Trophoblast cell (in vitro differentiated cells and primary cell): ENCODE results near the gene ATAT1.

Experiments used
- DNase-seq, 2 donors: peaks; one replicate each; pipeline ENCODE4 v3.0.0-alpha.2; 2016
- H2AFZ ChIP-seq: 2 replicates; pipeline ENCODE4 v1.6.1; 2013; ENCODE audit warnings: low read length, moderate library complexity, mild to moderate bottlenecking; ENCODE audit not compliant: insufficient read depth, poor library complexity
- H2AK5ac ChIP-seq: 2 replicates; pipeline ENCODE4 v1.6.1; 2013; ENCODE audit warnings: mild to moderate bottlenecking, low read length
- H2BK120ac ChIP-seq: 2 replicates; pipeline ENCODE4 v1.6.1; 2013; ENCODE audit warnings: low read length, mild to moderate bottlenecking, moderate library complexity; ENCODE audit not compliant: insufficient read depth, poor library complexity
- H2BK12ac ChIP-seq: 2 replicates; pipeline ENCODE4 v1.6.1; 2013; ENCODE audit warnings: mild to moderate bottlenecking, low read length, moderate library complexity
- H2BK5ac ChIP-seq: 2 replicates; pipeline ENCODE4 v1.6.1; 2013; ENCODE audit warnings: low read length, low read depth, moderate library complexity, mild to moderate bottlenecking; ENCODE audit not compliant: poor library complexity
- H3K14ac ChIP-seq: 2 replicates; pipeline ENCODE4 v1.6.1; 2013; ENCODE audit warnings: mild to moderate bottlenecking, low read length
- H3K18ac ChIP-seq: 2 replicates; pipeline ENCODE4 v1.6.1; 2013; ENCODE audit warnings: mild to moderate bottlenecking, low read length
- H3K23ac ChIP-seq: 2 replicates; pipeline ENCODE4 v1.6.1; 2013; ENCODE audit warnings: low read length
- H3K27ac ChIP-seq: 2 replicates; pipeline ENCODE4 v1.5.1; 2013; ENCODE audit warnings: low read depth, mild to moderate bottlenecking, inconsistent platforms, low read length, moderate library complexity
- H3K27me3 ChIP-seq: 2 replicates; pipeline ENCODE4 v1.6.1; 2013; ENCODE audit warnings: inconsistent platforms, mild to moderate bottlenecking, low read length, moderate library complexity; ENCODE audit not compliant: insufficient read depth
- H3K36me3 ChIP-seq, 2 experiments: 1 replicate in 1 of 2; 2 replicates in 1 of 2; pipeline ENCODE4 v1.6.1; 2013; ENCODE audit warnings: low read length in 2 of 2, mild to moderate bottlenecking in 2 of 2, moderate library complexity in 1 of 2; ENCODE audit not compliant: insufficient read depth in 2 of 2, control insufficient read depth in 1 of 2
- H3K4ac ChIP-seq: 2 replicates; pipeline ENCODE4 v1.6.1; 2013; ENCODE audit warnings: low read depth, mild to moderate bottlenecking, low read length, moderate library complexity
- H3K4me1 ChIP-seq, 2 experiments: 1 replicate in 1 of 2; 2 replicates in 1 of 2; pipeline ENCODE4 v1.6.1; 2013; ENCODE audit warnings: low read length in 2 of 2, mild to moderate bottlenecking in 2 of 2, moderate library complexity in 1 of 2; ENCODE audit not compliant: insufficient read depth in 2 of 2, control insufficient read depth in 1 of 2
- H3K4me2 ChIP-seq: 2 replicates; pipeline ENCODE4 v1.6.1; 2013; ENCODE audit warnings: inconsistent platforms, mild to moderate bottlenecking, low read length, moderate library complexity
- H3K4me3 ChIP-seq: 2 replicates; pipeline ENCODE4 v1.5.1; 2013; ENCODE audit warnings: mild to moderate bottlenecking, low read depth, low read length, inconsistent platforms
- H3K79me1 ChIP-seq: one replicate; pipeline ENCODE4 v1.6.1; 2013; ENCODE audit warnings: low read length
- H3K79me2 ChIP-seq: 2 replicates; pipeline ENCODE4 v1.6.1; 2013; ENCODE audit warnings: low read length, mild to moderate bottlenecking; ENCODE audit not compliant: control insufficient read depth, insufficient read depth, poor library complexity
- H3K9ac ChIP-seq: 2 replicates; pipeline ENCODE4 v1.6.1; 2013; ENCODE audit warnings: mild to moderate bottlenecking, low read length
- H3K9me3 ChIP-seq: 2 replicates; pipeline ENCODE4 v1.6.1; 2013; ENCODE audit warnings: low read depth, mild to moderate bottlenecking, control low read depth, inconsistent platforms, low read length; ENCODE audit not compliant: insufficient read depth
- H4K12ac ChIP-seq: 2 replicates; pipeline ENCODE4 v1.6.1; 2013; ENCODE audit warnings: low read depth, mild to moderate bottlenecking, low read length, moderate library complexity
- H4K8ac ChIP-seq: 2 replicates; pipeline ENCODE4 v1.6.1; 2013; ENCODE audit warnings: low read depth, mild to moderate bottlenecking, low read length, moderate library complexity
- H4K91ac ChIP-seq: one replicate; pipeline ENCODE4 v1.6.1; 2013; ENCODE audit warnings: low read depth, mild to moderate bottlenecking, low read length, moderate library complexity
- WGBS: extraction: QIAGEN DNeasy Blood & Tissue Kit; methylation state at CpG from one replicate; pipeline ENCODE4 v1.1.7; 2013; ENCODE audit warnings: missing lambda C conversion rate; ENCODE audit not compliant: insufficient read length, insufficient coverage; ENCODE audit errors: extremely low coverage; 5-methylcytosine and 5-hydroxymethylcytosine counted together

The ATAT1 gene

GRCh38 chr6:30678964-30679726 is 52.5 kb downstream of the ATAT1 start:
- Histone ChIP-seq H3K79me2 (peaks cover 14% of the 10 kb centered on the region), H3K14ac (no peak overlapping the region)

GRCh38 chr6:30679765-30680535 is 53.3 kb downstream of the ATAT1 start:
- Histone ChIP-seq H2AFZ (no peak overlapping the region), H3K18ac (no peak overlapping the region), H2BK5ac (no peak overlapping the region), H4K91ac (no peak overlapping the region), H3K27ac (no peak overlapping the region), H2BK120ac (no peak overlapping the region), H2BK12ac (no peak overlapping the region), H4K8ac (no peak overlapping the region), H3K27me3 (no peaks in the 10 kb centered on the region), H3K4ac (no peak overlapping the region), H3K14ac (no peak overlapping the region), H2AK5ac (no peak overlapping the region), H3K9me3 (no peaks in the 10 kb centered on the region), H4K12ac (no peak overlapping the region), H3K9ac (no peak overlapping the region), H3K23ac (no peak overlapping the region), H3K36me3 (peaks cover 31 to 44% of the 10 kb centered on the region in 2 experiments), H3K79me2 (peaks cover 20% of the 10 kb centered on the region), H3K4me1 (peaks cover 16 to 23% of the 10 kb centered on the region in 2 experiments), H3K4me3 (no peak overlapping the region), H3K4me2 (no peak overlapping the region), H3K79me1 (peaks cover 8% of the 10 kb centered on the region)
- no peak for DNase-seq
- WGBS, result no CpG with 5 or more reads among the region's 7 CpGs

More at GRCh38 chr6:30678964-30679726, 52.5 kb downstream of the ATAT1 start:
- Histone ChIP-seq H3K79me1 (peaks cover 8% of the 10 kb centered on the region), H3K4me3 (no peak overlapping the region), H3K4ac (no peak overlapping the region), H3K9ac (no peak overlapping the region), H3K36me3 (peaks cover 27 to 44% of the 10 kb centered on the region in 2 experiments), H3K4me2 (no peak overlapping the region), H2BK5ac (no peak overlapping the region), H3K4me1 (peaks cover 13 to 17% of the 10 kb centered on the region in 2 experiments), H4K12ac (no peak overlapping the region), H2AFZ (no peak overlapping the region), H4K91ac (no peak overlapping the region), H3K23ac (no peak overlapping the region), H3K27me3 (no peaks in the 10 kb centered on the region), H2BK12ac (no peak overlapping the region), H3K18ac (no peak overlapping the region), H3K9me3 (no peaks in the 10 kb centered on the region), H4K8ac (no peak overlapping the region), H2AK5ac (no peak overlapping the region), H3K27ac (no peak overlapping the region), H2BK120ac (no peak overlapping the region)
- DNase-seq, result peak; percentile 76 to 85
- WGBS, result no CpG with 5 or more reads among the region's 31 CpGs

- H2BK5ac ChIP-seq, result no peak overlapping the region
- WGBS, result no CpG with 5 or more reads among the region's 4 CpGs
- H3K9ac ChIP-seq, result no peak overlapping the region
These were observed 55.1 kb downstream of the ATAT1 start for GRCh38 chr6:30681766-30682142.

GRCh38 chr6:30682143-30683117 is 55.8 kb downstream of the ATAT1 start:
- peaks cover 24% of the 10 kb centered on the region for H3K79me1 ChIP-seq
- peak overlapping the region; percentile 58 for H2BK5ac ChIP-seq
- no peaks in the 10 kb centered on the region for H3K9me3 ChIP-seq
- H3K27me3 ChIP-seq, result no peaks in the 10 kb centered on the region
- H3K36me3 ChIP-seq, result peaks cover 23 to 32% of the 10 kb centered on the region in 2 experiments
- H3K14ac ChIP-seq, result peak overlapping the region; percentile 71
- peak overlapping the region; percentile 67 for H3K18ac ChIP-seq
- H2AFZ ChIP-seq, result peak overlapping the region; percentile 17
- H3K79me2 ChIP-seq, result peaks cover 38% of the 10 kb centered on the region
- DNase-seq, result peak; percentile 52 to 71
- H3K27ac ChIP-seq, result peak overlapping the region; percentile 81
- peak overlapping the region; percentile 35 for H2AK5ac ChIP-seq
- peak overlapping the region; percentile 74 for H4K8ac ChIP-seq
- H3K4ac ChIP-seq, result peak overlapping the region; percentile 66
- no peak overlapping the region for H4K12ac ChIP-seq
- peak overlapping the region; percentile 57 for H3K4me3 ChIP-seq
- no peak overlapping the region for H3K23ac ChIP-seq
- peak overlapping the region; percentile 23 for H2BK120ac ChIP-seq
- peak overlapping the region; percentile 58 for H4K91ac ChIP-seq
- H3K4me2 ChIP-seq, result peak overlapping the region; percentile 77
- peaks cover 28 to 36% of the 10 kb centered on the region in 2 experiments for H3K4me1 ChIP-seq
- peak overlapping the region; percentile 67 for H3K9ac ChIP-seq
- H2BK12ac ChIP-seq, result peak overlapping the region; percentile 53
- WGBS, result no CpG with 5 or more reads among the region's 11 CpGs

More at GRCh38 chr6:30681766-30682142, 55.1 kb downstream of the ATAT1 start:
- H2BK12ac ChIP-seq, result no peak overlapping the region
- no peak overlapping the region for H4K12ac ChIP-seq
- H4K8ac ChIP-seq, result no peak overlapping the region
- H3K27me3 ChIP-seq, result no peaks in the 10 kb centered on the region
- peaks cover 28 to 36% of the 10 kb centered on the region in 2 experiments for H3K4me1 ChIP-seq
- no peak overlapping the region for H3K4ac ChIP-seq
- H3K36me3 ChIP-seq, result peaks cover 28 to 39% of the 10 kb centered on the region in 2 experiments
- H3K14ac ChIP-seq, result no peak overlapping the region
- H3K18ac ChIP-seq, result no peak overlapping the region
- H3K79me1 ChIP-seq, result peaks cover 19% of the 10 kb centered on the region
- no peak overlapping the region for H2AFZ ChIP-seq
- H3K27ac ChIP-seq, result no peak overlapping the region
- no peak for DNase-seq
- H3K4me2 ChIP-seq, result peak overlapping the region; percentile 77
- peaks cover 36% of the 10 kb centered on the region for H3K79me2 ChIP-seq
- no peaks in the 10 kb centered on the region for H3K9me3 ChIP-seq
- H2AK5ac ChIP-seq, result no peak overlapping the region
- no peak overlapping the region for H4K91ac ChIP-seq
- no peak overlapping the region for H2BK120ac ChIP-seq
- H3K4me3 ChIP-seq, result no peak overlapping the region
- H3K23ac ChIP-seq, result no peak overlapping the region
